HL-60 (cell line): ENCODE results near the gene DMD.
"Not testable (repeated sequence)": the region's sequence is repeated elsewhere in the genome, so short reads cannot be mapped to it uniquely, and the experiment has no call there.

ENCODE experiments used
- DNase-seq, 2 experiments: peaks; one replicate each; pipeline ENCODE4 v3.0.0-alpha.2; 2010 to 2020; ENCODE audit warnings: low read depth in 1 of 2, low spot score in 1 of 2
- H3K27ac ChIP-seq: fragments of 250-450 bp; sonication (Bioruptor Pico); replicated peaks from 2 replicates; pipeline ENCODE4 v1.5.1; 2020; ENCODE audit warnings: mild to moderate bottlenecking, moderate library complexity
- H3K27me3 ChIP-seq: fragments of 250-450 bp; sonication (Bioruptor Pico); 2 replicates; pipeline ENCODE4 v1.5.1; 2021; ENCODE audit warnings: mild to moderate bottlenecking, moderate library complexity; ENCODE audit not compliant: insufficient read depth, poor library complexity, severe bottlenecking
- H3K4me3 ChIP-seq: replicated peaks from 2 replicates; pipeline ENCODE4 v1.5.1; 2011; ENCODE audit warnings: mild to moderate bottlenecking, control low read depth, low read length; ENCODE audit not compliant: insufficient read depth
- CTCF ChIP-seq: IDR thresholded peaks from one replicate; pipeline ENCODE4 v1.5.1; 2011; ENCODE audit warnings: low read length, control low read depth, inconsistent platforms; ENCODE audit not compliant: insufficient read depth
- GABPA ChIP-seq: IDR thresholded peaks from 2 replicates; pipeline ENCODE4 v1.6.1; 2012; ENCODE audit warnings: low read depth
- POLR2AphosphoS5 ChIP-seq: IDR thresholded peaks from 2 replicates; pipeline ENCODE4 v1.6.1; 2012; ENCODE audit warnings: low read depth
- REST ChIP-seq: IDR thresholded peaks from 2 replicates; pipeline ENCODE4 v1.6.1; 2012; ENCODE audit warnings: low read depth; ENCODE audit not compliant: insufficient replicate concordance
- SPI1 ChIP-seq: IDR thresholded peaks from 2 replicates; pipeline ENCODE4 v1.6.1; 2012; ENCODE audit warnings: low read depth, mild to moderate bottlenecking, borderline replicate concordance

DMD gene

GRCh38 chrX:31383991-31384390, 1827.4 kb downstream of the DMD start:
- no peak overlapping the region for H3K4me3 ChIP-seq
- H3K27me3 ChIP-seq = no peaks in the 10 kb centered on the region
- H3K27ac ChIP-seq = no peak overlapping the region
- TF ChIP-seq GABPA (no peak), CTCF (no peak), SPI1 (no peak), REST (no peak), POLR2AphosphoS5 (no peak)
- no peak for DNase-seq

DNA sequence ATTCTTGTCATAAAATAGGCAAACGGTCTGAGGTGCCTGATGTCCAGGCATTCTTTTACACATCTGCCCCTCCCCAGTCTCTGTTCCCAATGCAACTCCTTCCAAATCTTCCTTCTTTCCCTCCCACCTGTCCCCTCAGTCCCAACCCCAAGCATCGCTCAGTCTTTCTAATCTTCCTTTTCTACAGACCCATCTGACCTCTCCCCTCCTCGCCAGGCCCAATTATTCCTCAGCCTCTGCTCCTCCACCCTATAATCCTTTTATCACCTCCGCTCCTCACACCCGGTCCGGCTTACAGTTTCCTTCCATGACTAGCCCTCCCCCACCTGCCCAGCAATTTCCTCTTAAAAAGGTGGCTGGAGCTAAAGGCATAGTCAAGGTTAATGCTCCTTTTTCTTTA, 1832.4 kb downstream of the DMD start:
- not testable (repeated sequence) for H3K27ac ChIP-seq, DNase-seq, H3K4me3 ChIP-seq, H3K27me3 ChIP-seq

DNA sequence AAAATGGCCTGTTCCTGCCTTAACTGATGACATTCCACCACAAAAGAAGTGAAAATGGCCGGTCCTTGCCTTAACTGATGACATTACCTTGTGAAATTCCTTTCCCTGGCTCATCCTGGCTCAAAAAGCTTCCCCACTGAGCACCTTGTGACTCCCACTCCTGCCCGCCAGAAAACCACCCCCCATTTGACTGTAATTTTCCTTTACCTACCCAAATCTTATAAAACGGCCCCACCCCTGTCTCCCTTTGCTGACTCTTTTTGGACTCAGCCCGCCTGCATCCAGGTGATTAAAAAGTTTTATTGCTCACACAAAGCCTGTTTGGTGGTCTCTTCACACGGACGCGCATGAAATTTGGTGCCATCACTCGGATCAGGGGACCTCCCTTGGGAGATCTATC, 1833.5 kb downstream of the DMD start:
- DNase-seq, H3K4me3 ChIP-seq, H3K27ac ChIP-seq, H3K27me3 ChIP-seq: not testable (repeated sequence)

DNA sequence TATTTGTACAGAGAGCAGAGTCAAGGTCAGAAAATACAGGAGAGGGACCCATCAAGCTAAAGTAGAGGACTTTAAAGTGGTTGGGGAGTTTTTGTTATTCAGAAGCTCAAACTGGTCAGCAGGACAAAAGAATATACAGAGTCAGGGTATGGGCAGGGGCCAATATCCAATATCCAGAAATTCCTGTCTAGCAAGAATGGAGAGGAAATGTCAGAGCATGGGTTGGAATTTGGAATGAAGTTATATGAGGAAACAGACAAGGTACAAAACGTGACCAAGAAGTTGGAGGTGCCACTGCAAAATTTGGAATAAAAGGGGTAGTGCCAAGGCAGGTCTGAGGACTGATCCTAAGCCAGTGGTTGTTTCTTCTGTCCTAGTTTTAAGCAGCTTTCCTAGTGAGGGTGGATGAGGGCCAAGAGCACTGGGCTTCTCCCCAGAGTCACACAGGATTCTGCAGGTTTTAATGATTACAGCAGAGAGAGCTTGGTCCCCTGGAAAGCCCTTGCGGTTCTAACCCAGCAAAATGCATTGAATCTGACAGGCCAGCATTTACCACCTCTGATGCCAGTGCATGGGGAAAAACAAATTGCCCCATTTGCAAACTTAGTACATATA, 1834.8 kb downstream of the DMD start:
- Histone ChIP-seq H3K27me3 (no peaks in the 10 kb centered on the region), H3K4me3 (no peak overlapping the region), H3K27ac (no peak overlapping the region)
- DNase-seq = no peak
- TF ChIP-seq REST (no peak), GABPA (no peak), POLR2AphosphoS5 (no peak), CTCF (no peak), SPI1 (no peak)

GRCh38 chrX:31374786-31375185, 1836.6 kb downstream of the DMD start:
- no peak for DNase-seq
- Histone ChIP-seq H3K4me3 (no peak overlapping the region), H3K27ac (no peak overlapping the region), H3K27me3 (no peaks in the 10 kb centered on the region)
- TF ChIP-seq GABPA = no peak
- TF ChIP-seq CTCF = no peak
- no peak for TF ChIP-seq POLR2AphosphoS5
- no peak for TF ChIP-seq REST
- TF ChIP-seq SPI1 = no peak
